ENCODE results near the gene UBASH3A.

GRCh38 chr21:42484966-42485365, 81.3 kb downstream of the UBASH3A start:
- TF ChIP-seq, protein P1, sequence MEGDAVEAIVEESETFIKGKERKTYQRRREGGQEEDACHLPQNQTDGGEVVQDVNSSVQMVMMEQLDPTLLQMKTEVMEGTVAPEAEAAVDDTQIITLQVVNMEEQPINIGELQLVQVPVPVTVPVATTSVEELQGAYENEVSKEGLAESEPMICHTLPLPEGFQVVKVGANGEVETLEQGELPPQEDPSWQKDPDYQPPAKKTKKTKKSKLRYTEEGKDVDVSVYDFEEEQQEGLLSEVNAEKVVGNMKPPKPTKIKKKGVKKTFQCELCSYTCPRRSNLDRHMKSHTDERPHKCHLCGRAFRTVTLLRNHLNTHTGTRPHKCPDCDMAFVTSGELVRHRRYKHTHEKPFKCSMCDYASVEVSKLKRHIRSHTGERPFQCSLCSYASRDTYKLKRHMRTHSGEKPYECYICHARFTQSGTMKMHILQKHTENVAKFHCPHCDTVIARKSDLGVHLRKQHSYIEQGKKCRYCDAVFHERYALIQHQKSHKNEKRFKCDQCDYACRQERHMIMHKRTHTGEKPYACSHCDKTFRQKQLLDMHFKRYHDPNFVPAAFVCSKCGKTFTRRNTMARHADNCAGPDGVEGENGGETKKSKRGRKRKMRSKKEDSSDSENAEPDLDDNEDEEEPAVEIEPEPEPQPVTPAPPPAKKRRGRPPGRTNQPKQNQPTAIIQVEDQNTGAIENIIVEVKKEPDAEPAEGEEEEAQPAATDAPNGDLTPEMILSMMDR (IDR thresholded peaks at IDR 0.05): no peak
- TF ChIP-seq POLR2A (IDR thresholded peaks at IDR 0.05): no peak
- TF ChIP-seq POLR2AphosphoS5 (IDR thresholded peaks at IDR 0.05): no peak
